ENCODE data around the gene TMEM190. TPM values are rescaled to one million over a fixed set of nuclear protein-coding genes. Genes with fewer than 3 reads are reported as not detected.
A peak's percentile ranks its signal among the peaks of the same experiment; 100 is the strongest.

Gene TMEM190
- total and polyA plus RNA-seq, 10 of the 15 experiments (the other 5 are each of a cell fraction or from before 2014, with no cell fraction given): not detected

GRCh38 chr19:55383279-55384130, 6.9 kb downstream of the TMEM190 start (continued):
- TF ChIP-seq SPI1 (IDR thresholded peaks at IDR 0.05; ENCODE audit: borderline replicate concordance, insufficient read depth, low read depth, low read length): no peak
- no peak for TF ChIP-seq USF2 (IDR thresholded peaks at IDR 0.05; ENCODE audit: borderline replicate concordance, low read depth, low read length)
- no peak for TF ChIP-seq POLR2AphosphoS5 (IDR thresholded peaks at IDR 0.05; ENCODE audit: low read length)
- TF ChIP-seq POU2F2 (IDR thresholded peaks at IDR 0.05; ENCODE audit: borderline replicate concordance, low read depth, low read length): no peak
- no peak for TF ChIP-seq MTA3 (IDR thresholded peaks at IDR 0.05; ENCODE audit: borderline replicate concordance, low read length)

GRCh38 chr19:55384131-55384919, 7.7 kb downstream of the TMEM190 start, which contains the start of gene TMEM238:
TMEM238 (minus strand) TSS chr19:55384292; CDS start chr19:55384259, 33 bp downstream.
- peak within 1 kb of the TSS; percentile 72 for H3K4me3 ChIP-seq
- ChIA-PET RAD21 (ENCODE audit: unreplicated experiment) (interaction anchor here (1.0 to 3.1 kb wide), 14 partner anchors 20 to 267 kb away, joined by 3 to 28 read pairs (median 4); partner anchors contain the start of genes FIZ1, ISOC2, KMT5C and PPP1R12C), CTCF (interaction anchor here (0.6 to 3.4 kb wide), 16 partner anchors 13 to 730 kb away, joined by 3 to 49 read pairs (median 4); partner anchors contain the start of genes HSPBP1, KMT5C, PPP6R1 and ZNF865), POLR2A (interaction anchor here (0.5 to 3.1 kb wide), 17 partner anchors 16 to 270 kb away, joined by 3 to 26 read pairs (median 5); partner anchors contain the start of genes FIZ1, HSPBP1, KMT5C and PPP6R1), SMC1A (ENCODE audit: uncharacterized antibody, unreplicated experiment) (interaction anchor here (1.0 to 3.1 kb wide), 9 partner anchors 19 to 244 kb away, joined by 3 to 22 read pairs (median 3); partner anchors contain the start of gene KMT5C)
- BruUV-seq (replicated peaks): no TSS peak
- H3K27ac ChIP-seq (ENCODE audit: control insufficient read depth, insufficient read depth): peak within 1 kb of the TSS; percentile 89
- no peaks in the 10 kb centered on the region for H3K27me3 ChIP-seq (replicated peaks in 1 of 2; ENCODE audit: control insufficient read depth in 2 of 2, insufficient read depth in 2 of 2, low read length in 1 of 2)
- intact Hi-C loops (cut with micrococcal nuclease; ENCODE audit: unreplicated experiment): loop anchor here (5.0 to 10.0 kb wide), 3 partner anchors 82 to 770 kb away; partner anchors contain the start of gene PPP6R1
- in situ Hi-C loops (cut with MboI): no loop called here
- peak within 1 kb of the TSS; percentile 74 for H3K4me2 ChIP-seq (ENCODE audit: control insufficient read depth, insufficient read depth)
- H3K9me3 ChIP-seq (replicated peaks; ENCODE audit: control insufficient read depth, insufficient read depth, low read length): no peaks in the 10 kb centered on the region
- DNase-seq (ENCODE audit: low read depth, low spot score): no peak
- H3K79me2 ChIP-seq (ENCODE audit: control insufficient read depth, insufficient read depth, low read length): peaks cover 39% of the 10 kb centered on the region
- FAIRE-seq: no peak
- H2AFZ ChIP-seq (ENCODE audit: control insufficient read depth, low read depth, low read length): peak within 1 kb of the TSS; percentile 26
- H4K20me1 ChIP-seq (ENCODE audit: control insufficient read depth, insufficient read depth): peaks cover 11% of the 10 kb centered on the region
- peak within 1 kb of the TSS; percentile 77 for H3K9ac ChIP-seq (ENCODE audit: control insufficient read depth, insufficient read depth, low read length)
- ATAC-seq: peak; percentile 19
- H3K36me3 ChIP-seq (ENCODE audit: control insufficient read depth in 2 of 2, insufficient read depth in 2 of 2, low read length in 1 of 2): peaks cover 16 to 20% of the 10 kb centered on the region in 2 experiments; a peak in 3 of 4 replicates
- H3K4me1 ChIP-seq (ENCODE audit: control insufficient read depth, insufficient read depth, low read length): peaks cover 28% of the 10 kb centered on the region
- WGBS (ENCODE audit: insufficient coverage, insufficient replicate concordance, low lambda C conversion rate, missing lambda C conversion rate): under 1% methylated on average over 70 of the region's 72 CpGs
- TF ChIP-seq YBX1 (IDR thresholded peaks at IDR 0.05) (no peak), NR2F1 (conservative IDR thresholded peaks at IDR 0.05) (0 out of 2 replicates have a peak, but pooled peaks have one; percentile 47), LARP7 (IDR thresholded peaks at IDR 0.05) (peak; percentile 92), ZSCAN29 (IDR thresholded peaks at IDR 0.05) (no peak), CBX5 (IDR thresholded peaks at IDR 0.05; ENCODE audit: low read depth) (no peak), SMAD5 (IDR thresholded peaks at IDR 0.05; ENCODE audit: low read depth) (no peak), ZNF217 (IDR thresholded peaks at IDR 0.05) (peak; percentile 55; the same call in 1 of the 2 replicates), CEBPB (IDR thresholded peaks at IDR 0.05; ENCODE audit: borderline replicate concordance in 1 of 2, low read depth in 2 of 2, low read length in 2 of 2) (no peak), FOXK2 (IDR thresholded peaks at IDR 0.05) (no peak), SREBF1 (IDR thresholded peaks at IDR 0.05; ENCODE audit: low read length) (no peak), ZZZ3 (IDR thresholded peaks at IDR 0.05; ENCODE audit: control insufficient read depth, insufficient read length, low read depth) (no peak), USF1 (IDR thresholded peaks at IDR 0.05; ENCODE audit: borderline replicate concordance, extremely low read length, insufficient read depth, low read depth, low read length) (no peak), SRF (IDR thresholded peaks at IDR 0.05; ENCODE audit: low read depth in 2 of 2, low read length in 2 of 2) (no peak), ATF7 (IDR thresholded peaks at IDR 0.05; ENCODE audit: low read depth) (no peak), EZH2 (IDR thresholded peaks at IDR 0.05; ENCODE audit: borderline replicate concordance, control insufficient read depth, low read depth, low read length) (no peak)

All from GM12878 (cell line).